Natural killer cell treated with Interleukin-12 subunit alpha and Interleukin-12 subunit beta and Interleukin-15 and Interleukin-18, amount 100 ng/mL, for 72 hours (primary cell): ENCODE data around the gene MMD. TPM values are rescaled to one million over a fixed set of nuclear protein-coding genes. Genes with fewer than 3 reads are reported as not detected.

Source experiments
- ATAC-seq, 2 donors: fragments of 150-1000 bp; cut with Tn5 transposase in 1 of 2; sonication (Bioruptor Pico), chemical (Tn5 transposase) in 1 of 2; 2 replicates each; pipeline ENCODE4 v1.10.0; 2021
- DNase-seq: peaks from one replicate; pipeline ENCODE4 v3.0.0; 2022; ENCODE audit warnings: low spot score
- H3K27ac Mint-ChIP-seq, 2 donors: 1 replicate in 1 of 2; 2 replicates in 1 of 2; pipeline ENCODE4 v1.8.0; 2022; ENCODE audit warnings: mixed read lengths in 2 of 2, mild to moderate bottlenecking in 1 of 2, moderate library complexity in 1 of 2
- H3K27me3 Mint-ChIP-seq, 2 donors: 1 replicate in 1 of 2; 2 replicates in 1 of 2; pipeline ENCODE4 v1.8.0; 2022; ENCODE audit warnings: mixed read lengths in 2 of 2
- H3K36me3 Mint-ChIP-seq: one replicate; pipeline ENCODE4 v1.8.0; 2022; ENCODE audit warnings: mixed read lengths
- H3K4me1 Mint-ChIP-seq, 2 donors: 1 replicate in 1 of 2; 2 replicates in 1 of 2; pipeline ENCODE4 v1.8.0; 2022; ENCODE audit warnings: low read depth in 2 of 2, mixed read lengths in 2 of 2, mild to moderate bottlenecking in 1 of 2
- H3K4me3 Mint-ChIP-seq: one replicate; pipeline ENCODE4 v1.8.0; 2022; ENCODE audit warnings: mixed read lengths
- H3K9me3 Mint-ChIP-seq: 2 replicates; pipeline ENCODE4 v1.8.0; 2022; ENCODE audit warnings: mixed read lengths
- total RNA-seq, 2 donors: library from RNA; stranded (reverse); gene quantifications; one replicate each; pipeline ENCODE4 v1.2.3, GENCODE V29; 2022

The MMD gene
- total RNA-seq, 2 donors from 2014 or later: 26.1 to 27.2 TPM

DNA sequence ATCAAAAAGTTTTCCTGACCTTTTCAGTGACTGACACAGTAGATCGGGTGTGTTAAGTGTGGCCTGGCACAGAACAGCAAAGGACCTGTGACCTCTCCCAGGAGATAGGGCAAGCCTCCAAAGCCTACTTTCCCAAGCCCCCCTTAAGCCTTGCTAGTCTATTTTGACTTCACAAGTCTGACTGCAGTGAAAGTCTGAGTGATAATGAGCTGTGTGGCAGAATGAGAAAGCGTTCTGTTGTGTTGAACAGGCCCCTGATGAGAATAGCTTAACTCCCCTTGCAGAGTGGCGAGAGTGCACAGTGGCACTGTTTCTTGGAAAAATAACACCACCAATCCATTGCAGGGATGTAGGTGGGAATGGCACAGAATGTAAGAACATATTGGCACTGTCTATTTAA, 32.8 kb downstream of the MMD start:
- Mint-ChIP-seq H3K27ac (no peak overlapping the region), H3K27me3 (no peaks in the 10 kb centered on the region), H3K4me1 (peaks cover 0 to 3% of the 10 kb centered on the region in 2 donors), H3K4me3 (no peak overlapping the region), H3K36me3 (peaks cover 11% of the 10 kb centered on the region), H3K9me3 (no peaks in the 10 kb centered on the region)
- no peak for DNase-seq
- no peak for ATAC-seq

DNA sequence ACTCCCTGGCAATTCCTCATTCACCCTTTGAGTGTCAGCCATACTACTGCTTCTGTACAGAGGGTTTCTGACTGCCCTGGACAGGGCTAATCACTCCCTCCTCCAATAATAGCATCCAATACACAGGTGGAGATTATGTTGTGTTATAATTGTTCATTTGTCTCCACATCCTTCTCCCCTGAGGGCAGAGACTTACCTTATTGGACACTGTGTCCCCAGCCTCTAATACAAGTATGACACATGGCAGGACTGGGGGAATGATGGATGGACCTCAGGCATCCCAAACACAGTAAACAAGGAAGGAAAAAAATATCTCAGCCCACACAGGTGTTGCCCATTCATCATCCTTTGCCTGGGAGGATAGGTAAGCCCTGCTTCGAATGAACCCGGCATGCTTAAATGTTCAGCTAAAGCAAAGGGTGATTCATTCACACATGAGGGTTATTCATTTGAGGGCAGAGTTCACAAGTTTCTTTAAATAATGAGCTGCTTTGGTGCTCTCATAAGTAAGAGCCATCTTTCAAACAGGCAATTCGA, 34.8 kb downstream of the MMD start:
- Mint-ChIP-seq H3K4me3 (no peak overlapping the region), H3K9me3 (no peaks in the 10 kb centered on the region), H3K27ac (no peak overlapping the region), H3K4me1 (peaks cover 0 to 3% of the 10 kb centered on the region in 2 donors), H3K36me3 (peaks cover 6% of the 10 kb centered on the region), H3K27me3 (peaks cover 0 to 4% of the 10 kb centered on the region in 2 donors)
- no peak for DNase-seq
- ATAC-seq: no peak

DNA sequence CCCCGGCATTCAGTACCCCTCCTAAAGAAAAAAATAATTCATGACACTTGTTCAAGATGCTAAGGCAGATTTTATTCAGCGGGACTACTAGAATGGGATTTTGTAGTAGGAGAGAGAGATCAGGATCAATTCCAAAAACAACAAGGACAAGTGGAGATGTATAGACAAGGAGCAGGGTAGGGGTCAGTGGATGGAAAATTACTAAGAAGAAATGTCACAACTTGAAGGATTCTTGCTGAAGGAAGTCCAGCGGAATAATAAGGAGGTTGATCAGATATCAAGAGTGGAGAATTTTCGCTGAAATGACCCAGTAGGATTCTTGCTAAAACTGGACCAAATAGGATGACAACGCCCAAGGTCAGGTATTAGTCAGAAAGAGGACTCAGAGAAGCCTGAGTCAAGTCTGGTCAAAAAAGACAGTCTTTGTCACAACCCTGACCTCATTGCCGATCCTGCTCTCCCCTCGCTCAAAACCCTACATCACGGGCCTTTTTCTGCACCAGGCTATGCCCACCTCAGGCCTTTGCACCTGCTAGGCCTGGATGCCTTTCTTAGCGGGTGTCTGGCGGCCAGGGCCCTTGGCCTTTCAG, 36.9 kb downstream of the MMD start:
- Mint-ChIP-seq H3K9me3 (no peaks in the 10 kb centered on the region), H3K4me3 (no peak overlapping the region), H3K36me3 (no peaks in the 10 kb centered on the region), H3K27me3 (peaks cover 4 to 13% of the 10 kb centered on the region in 2 donors), H3K27ac (no peak overlapping the region), H3K4me1 (no peaks in the 10 kb centered on the region)
- DNase-seq (no peak), ATAC-seq (no peak)

DNA sequence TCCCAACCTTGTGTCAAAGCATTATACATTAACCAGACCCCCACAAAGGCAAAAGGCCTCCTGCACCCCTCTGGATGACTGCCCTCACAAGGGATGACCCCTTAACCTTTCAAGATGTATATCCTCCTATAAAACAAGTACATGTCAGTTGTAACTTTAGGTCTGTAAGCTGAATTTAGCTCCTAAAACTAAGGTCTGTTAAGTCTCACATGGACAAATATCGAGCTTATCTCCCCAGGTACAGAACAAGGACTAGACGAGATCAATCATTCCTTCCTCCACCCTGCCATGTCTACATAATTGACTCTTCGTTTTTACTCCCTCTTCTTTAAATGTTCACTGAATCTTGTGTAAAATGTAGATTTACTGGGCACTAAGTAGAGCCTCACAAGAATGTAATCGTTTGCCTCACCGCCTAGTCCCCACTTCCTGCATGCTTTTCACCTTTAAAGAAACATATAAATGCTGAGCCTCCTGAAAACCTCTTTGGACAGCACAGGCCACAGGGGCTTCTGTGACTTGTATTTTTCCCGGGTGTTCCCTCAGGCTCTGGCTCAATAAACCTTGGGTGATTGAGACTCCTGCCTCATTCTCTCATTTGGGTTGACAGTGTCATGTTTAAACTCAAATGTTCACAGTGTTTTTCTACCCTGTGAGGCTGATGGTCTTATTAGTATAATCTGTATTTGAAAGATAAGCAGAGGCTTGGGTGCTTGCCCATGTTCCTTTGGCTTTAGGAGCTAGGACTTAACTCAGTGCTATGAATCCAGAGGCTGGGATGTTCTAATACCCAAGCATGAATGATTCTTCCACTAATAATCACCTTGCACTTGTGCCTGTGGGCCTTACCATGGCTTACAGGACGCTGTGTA, 37.6 kb downstream of the MMD start:
- no peak for DNase-seq
- no peaks in the 10 kb centered on the region for H3K36me3 Mint-ChIP-seq
- H3K4me1 Mint-ChIP-seq: no peaks in the 10 kb centered on the region
- ATAC-seq: no peak
- H3K9me3 Mint-ChIP-seq: no peaks in the 10 kb centered on the region
- peaks cover 4 to 13% of the 10 kb centered on the region in 2 donors for H3K27me3 Mint-ChIP-seq
- no peak overlapping the region for H3K27ac Mint-ChIP-seq
- no peak overlapping the region for H3K4me3 Mint-ChIP-seq

- H3K4me1 Mint-ChIP-seq: no peaks in the 10 kb centered on the region
- no peak overlapping the region for H3K27ac Mint-ChIP-seq
- ATAC-seq (no peak), DNase-seq (no peak)
- H3K27me3 Mint-ChIP-seq: peaks cover 4 to 13% of the 10 kb centered on the region in 2 donors
- H3K36me3 Mint-ChIP-seq: no peaks in the 10 kb centered on the region
- H3K9me3 Mint-ChIP-seq: no peaks in the 10 kb centered on the region
- H3K4me3 Mint-ChIP-seq: no peak overlapping the region
Measured at GRCh38 chr17:55381017-55381770, 40.4 kb downstream of the MMD start.

- no peak overlapping the region for H3K4me3 Mint-ChIP-seq
- peaks cover 4 to 24% of the 10 kb centered on the region in 2 donors for H3K27me3 Mint-ChIP-seq
- no peak overlapping the region for H3K27ac Mint-ChIP-seq
- DNase-seq: no peak
- no peak for ATAC-seq
- no peaks in the 10 kb centered on the region for H3K36me3 Mint-ChIP-seq
- H3K4me1 Mint-ChIP-seq: no peaks in the 10 kb centered on the region
- H3K9me3 Mint-ChIP-seq: no peaks in the 10 kb centered on the region
Measured at GRCh38 chr17:55377671-55378275, 43.9 kb downstream of the MMD start.

DNA sequence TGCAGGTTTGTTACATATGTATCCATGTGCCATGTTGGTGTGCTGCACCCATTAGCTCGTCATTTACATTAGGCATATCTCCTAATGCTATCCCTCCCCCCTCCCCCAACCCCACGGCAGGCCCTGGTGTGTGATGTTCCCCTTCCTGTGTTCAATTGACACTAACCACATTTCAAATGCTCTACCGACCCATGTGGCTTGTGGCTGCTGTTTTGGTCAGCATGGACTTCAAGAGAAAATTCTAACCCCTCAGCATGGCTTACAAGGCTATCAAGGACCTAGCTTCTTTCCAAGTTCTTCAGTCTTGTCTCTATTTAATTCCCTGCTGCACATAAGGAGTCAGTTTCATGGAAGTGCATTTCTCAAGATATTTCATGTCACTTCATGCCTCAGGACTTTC, 52.9 kb downstream of the MMD start:
- Mint-ChIP-seq H3K36me3 (peaks cover 5% of the 10 kb centered on the region), H3K4me3 (no peak overlapping the region), H3K4me1 (peaks cover 4% of the 10 kb centered on the region in 2 donors), H3K27ac (no peak overlapping the region), H3K27me3 (peaks cover 18 to 29% of the 10 kb centered on the region in 2 donors), H3K9me3 (peaks cover 4% of the 10 kb centered on the region)
- no peak for DNase-seq
- ATAC-seq: no peak

DNA sequence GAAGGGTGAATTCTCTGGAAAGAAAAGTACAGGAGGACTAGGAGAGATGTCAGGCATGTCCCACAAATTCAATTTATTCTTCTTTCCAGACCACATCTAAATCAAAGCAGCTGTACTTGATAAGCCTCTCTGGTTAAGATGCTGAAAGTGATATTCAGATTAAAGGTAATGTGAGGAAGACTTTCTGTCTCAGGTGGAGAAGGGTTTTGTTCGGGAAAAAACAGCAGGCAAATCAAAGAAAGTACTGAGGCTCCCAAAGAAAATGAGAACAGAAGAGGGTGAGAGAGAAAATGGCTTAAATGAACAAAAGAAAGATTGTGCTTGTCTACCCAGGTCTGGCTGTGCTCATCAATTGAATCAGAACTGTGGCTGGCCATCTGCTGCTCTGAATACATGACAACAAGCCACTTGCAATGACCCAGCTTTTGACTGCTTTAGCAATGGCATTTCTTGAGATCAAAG, 55.6 kb downstream of the MMD start:
- Mint-ChIP-seq H3K27me3 (peaks cover 18 to 29% of the 10 kb centered on the region in 2 donors), H3K27ac (no peak overlapping the region), H3K9me3 (peaks cover 3% of the 10 kb centered on the region), H3K4me3 (no peak overlapping the region), H3K36me3 (peaks cover 3% of the 10 kb centered on the region), H3K4me1 (peaks cover 4% of the 10 kb centered on the region in 2 donors)
- no peak for DNase-seq
- no peak for ATAC-seq

- H3K4me1 Mint-ChIP-seq: no peaks in the 10 kb centered on the region
- peaks cover 18 to 24% of the 10 kb centered on the region in 2 donors for H3K27me3 Mint-ChIP-seq
- H3K4me3 Mint-ChIP-seq: no peak overlapping the region
- no peak for DNase-seq
- H3K27ac Mint-ChIP-seq: no peak overlapping the region
- no peak for ATAC-seq
- H3K36me3 Mint-ChIP-seq: peaks cover 9% of the 10 kb centered on the region
- H3K9me3 Mint-ChIP-seq: peaks cover 8% of the 10 kb centered on the region
Measured at GRCh38 chr17:55363033-55363432, 58.6 kb downstream of the MMD start.

GRCh38 chr17:55360971-55361370, 60.7 kb downstream of the MMD start:
- Mint-ChIP-seq H3K27ac (no peak overlapping the region), H3K4me1 (no peaks in the 10 kb centered on the region), H3K27me3 (peaks cover 20 to 22% of the 10 kb centered on the region in 2 donors), H3K9me3 (peaks cover 8% of the 10 kb centered on the region), H3K36me3 (peaks cover 9% of the 10 kb centered on the region), H3K4me3 (no peak overlapping the region)
- DNase-seq: no peak
- ATAC-seq: no peak

- DNase-seq (peak; percentile 65), ATAC-seq (peak; percentile 75)
- H3K4me3 Mint-ChIP-seq: no peak overlapping the region
- H3K4me1 Mint-ChIP-seq: no peaks in the 10 kb centered on the region
- peaks cover 9% of the 10 kb centered on the region for H3K36me3 Mint-ChIP-seq
- H3K9me3 Mint-ChIP-seq: peaks cover 8% of the 10 kb centered on the region
- H3K27me3 Mint-ChIP-seq: peaks cover 22 to 26% of the 10 kb centered on the region in 2 donors
- no peak overlapping the region for H3K27ac Mint-ChIP-seq
Measured at GRCh38 chr17:55356434-55357328, 65.0 kb downstream of the MMD start.

GRCh38 chr17:55354941-55355340, 66.7 kb downstream of the MMD start:
- ATAC-seq (no peak), DNase-seq (no peak)
- H3K27me3 Mint-ChIP-seq: peaks cover 12 to 17% of the 10 kb centered on the region in 2 donors
- H3K4me1 Mint-ChIP-seq: no peaks in the 10 kb centered on the region
- H3K9me3 Mint-ChIP-seq: no peaks in the 10 kb centered on the region
- no peak overlapping the region for H3K27ac Mint-ChIP-seq
- no peaks in the 10 kb centered on the region for H3K36me3 Mint-ChIP-seq
- H3K4me3 Mint-ChIP-seq: no peak overlapping the region
